Neural cell (in vitro differentiated cells): ENCODE results near the gene CNN1. TPM values are rescaled to one million over a fixed set of nuclear protein-coding genes. Genes with fewer than 3 reads are reported as not detected.

ENCODE experiments used
- H2AFZ ChIP-seq: fragments of 200-600, 300-800 bp; sonication (generic), shearing (Covaris generic); 2 replicates; pipeline ENCODE4 v1.6.0; 2014; ENCODE audit warnings: low read depth, mild to moderate bottlenecking, antibody characterized with exemption, low read length, moderate library complexity
- H3F3A ChIP-seq: fragments of 200-600 bp; shearing (Covaris generic); 2 replicates; pipeline ENCODE4 v1.6.1; 2016; ENCODE audit warnings: mild to moderate bottlenecking, moderate library complexity, mixed read lengths, antibody characterized with exemption, low read length; ENCODE audit not compliant: insufficient read depth, poor library complexity, severe bottlenecking
- H3K27ac ChIP-seq: fragments of 200-600, 300-800 bp; sonication (generic), shearing (Covaris generic); 2 replicates; pipeline ENCODE4 v1.5.1; 2014; ENCODE audit warnings: mild to moderate bottlenecking, low read length, moderate library complexity
- H3K27me3 ChIP-seq: fragments of 300-800, 200-600 bp; sonication (generic), shearing (Covaris generic); 2 replicates; pipeline ENCODE4 v1.6.0; 2014; ENCODE audit warnings: mild to moderate bottlenecking, low read depth, low read length, moderate library complexity; ENCODE audit not compliant: insufficient read depth
- H3K36me3 ChIP-seq: fragments of 300-800, 200-600 bp; sonication (generic), shearing (Covaris generic); 2 replicates; pipeline ENCODE4 v1.5.1; 2014; ENCODE audit warnings: mild to moderate bottlenecking, antibody characterized with exemption, low read length, moderate library complexity; ENCODE audit not compliant: insufficient read depth
- H3K4me2 ChIP-seq: fragments of 300-800, 200-600 bp; sonication (generic), shearing (Covaris generic); 2 replicates; pipeline ENCODE4 v1.6.0; 2014; ENCODE audit warnings: mild to moderate bottlenecking, low read length
- H3K4me3 ChIP-seq: fragments of 300-800, 200-600 bp; sonication (generic), shearing (Covaris generic); 2 replicates; pipeline ENCODE4 v1.5.1; 2014; ENCODE audit warnings: mild to moderate bottlenecking, low read length, moderate library complexity
- H3K79me2 ChIP-seq: fragments of 200-600 bp; shearing (Covaris generic); replicated peaks from 2 replicates; pipeline ENCODE4 v1.6.0; 2014; ENCODE audit warnings: mild to moderate bottlenecking, low read length, moderate library complexity; ENCODE audit not compliant: insufficient read depth
- H3K9ac ChIP-seq: fragments of 300-800, 200-600 bp; sonication (generic), shearing (Covaris generic); 2 replicates; pipeline ENCODE4 v1.6.1; 2016; ENCODE audit warnings: mild to moderate bottlenecking, low read length, mixed read lengths
- H3K9me2 ChIP-seq: fragments of 200-600 bp; shearing (Covaris generic); 2 replicates; pipeline ENCODE4 v1.6.1; 2016; ENCODE audit warnings: mild to moderate bottlenecking, low read length, mixed read lengths; ENCODE audit not compliant: insufficient read depth
- H3K9me3 ChIP-seq: fragments of 200-600, 300-800 bp; sonication (generic), shearing (Covaris generic); 2 replicates; pipeline ENCODE4 v1.6.1; 2016; ENCODE audit warnings: mild to moderate bottlenecking, mixed run types, low read length, moderate library complexity, mixed read lengths
- H4K20me1 ChIP-seq: fragments of 200-600 bp; shearing (Covaris generic); 2 replicates; pipeline ENCODE4 v1.6.1; 2016; ENCODE audit warnings: mild to moderate bottlenecking, mixed run types; ENCODE audit not compliant: insufficient read depth
- CTCF ChIP-seq: fragments of 450-650 bp; IDR thresholded peaks from 2 replicates; pipeline ENCODE4 v1.5.1; 2014; ENCODE audit warnings: antibody characterized with exemption, mild to moderate bottlenecking, moderate library complexity; ENCODE audit not compliant: poor library complexity, severe bottlenecking
- EP300 ChIP-seq: fragments of 450-650 bp; conservative IDR thresholded peaks from 2 replicates; pipeline ENCODE4 v1.6.1; 2014; ENCODE audit warnings: antibody characterized with exemption, mild to moderate bottlenecking, moderate library complexity; ENCODE audit not compliant: poor library complexity, severe bottlenecking
- EZH2 ChIP-seq: fragments of 200-600, 300-800 bp; shearing (Covaris generic), sonication (generic); IDR thresholded peaks from 2 replicates; pipeline ENCODE4 v1.6.1; 2014; ENCODE audit warnings: antibody characterized with exemption, low read length, borderline replicate concordance, mild to moderate bottlenecking; ENCODE audit not compliant: insufficient read depth, poor library complexity, severe bottlenecking
- MXI1 ChIP-seq: fragments of 450-650 bp; conservative IDR thresholded peaks from 2 replicates; pipeline ENCODE4 v1.6.1; 2014; ENCODE audit warnings: antibody characterized with exemption, mild to moderate bottlenecking; ENCODE audit not compliant: poor library complexity, severe bottlenecking
- POLR2AphosphoS5 ChIP-seq: IDR thresholded peaks from 2 replicates; pipeline ENCODE4 v1.6.1; 2012
- RAD21 ChIP-seq: fragments of 450-650 bp; conservative IDR thresholded peaks from 2 replicates; pipeline ENCODE4 v1.6.1; 2014; ENCODE audit warnings: antibody characterized with exemption, mild to moderate bottlenecking, moderate library complexity
- REST ChIP-seq: IDR thresholded peaks from 2 replicates; pipeline ENCODE4 v1.6.1; 2012; ENCODE audit warnings: borderline replicate concordance
- SMC3 ChIP-seq: fragments of 450-650 bp; conservative IDR thresholded peaks from 2 replicates; pipeline ENCODE4 v1.6.1; 2014; ENCODE audit warnings: antibody characterized with exemption, mild to moderate bottlenecking, moderate library complexity; ENCODE audit not compliant: poor library complexity
- TAF1 ChIP-seq: IDR thresholded peaks from 2 replicates; pipeline ENCODE4 v1.6.1; 2012; ENCODE audit warnings: low read depth
- polyA plus RNA-seq: library from polyadenylated mRNA; depleted of rRNA; stranded (reverse); fragments of >200 nt; gene quantifications from 2 replicates; pipeline ENCODE4 v1.2.3, GENCODE V29; 2014

CNN1 gene
- polyA plus RNA-seq, 1 donor from 2014 or later, result not detected

GRCh38 chr19:11519138-11519537 lies 19.5 kb upstream of the CNN1 start:
- no peaks in the 10 kb centered on the region for H3K27me3 ChIP-seq
- no peaks in the 10 kb centered on the region for H3K79me2 ChIP-seq
- no peaks in the 10 kb centered on the region for H3K9me2 ChIP-seq
- H3K36me3 ChIP-seq, result no peaks in the 10 kb centered on the region
- no peak overlapping the region for H3K4me3 ChIP-seq
- TF ChIP-seq MXI1 (no peak), EP300 (no peak), TAF1 (no peak), RAD21 (no peak), CTCF (no peak), POLR2AphosphoS5 (no peak), REST (no peak), SMC3 (no peak), EZH2 (no peak)
- H3K9me3 ChIP-seq, result no peaks in the 10 kb centered on the region
- H3K27ac ChIP-seq, result no peak overlapping the region
- H3K9ac ChIP-seq, result no peak overlapping the region
- no peak overlapping the region for H3K4me2 ChIP-seq
- H4K20me1 ChIP-seq, result no peaks in the 10 kb centered on the region
- H3F3A ChIP-seq, result no peaks in the 10 kb centered on the region
- H2AFZ ChIP-seq, result no peak overlapping the region

- no peak for TF ChIP-seq EZH2
- TF ChIP-seq REST, result peak; percentile 55
- TF ChIP-seq RAD21, result no peak
- TF ChIP-seq MXI1, result peak; percentile 99
- TF ChIP-seq CTCF, result peak; percentile 8
- TF ChIP-seq EP300, result peak; percentile 53
- TF ChIP-seq SMC3, result no peak
- peak; percentile 37 for TF ChIP-seq TAF1
- TF ChIP-seq POLR2AphosphoS5, result peak; percentile 88
- H3K27ac ChIP-seq, result peak within 1 kb of the TSS; percentile 82
- H3K9me3 ChIP-seq, result no peaks in the 10 kb centered on the region
- H3K36me3 ChIP-seq, result no peaks in the 10 kb centered on the region
- H4K20me1 ChIP-seq, result no peaks in the 10 kb centered on the region
- peak within 1 kb of the TSS; percentile 92 for H3K4me2 ChIP-seq
- H3K27me3 ChIP-seq, result no peaks in the 10 kb centered on the region
- peak within 1 kb of the TSS; percentile 83 for H3K9ac ChIP-seq
- peak within 1 kb of the TSS; percentile 92 for H2AFZ ChIP-seq
- H3K79me2 ChIP-seq, result peaks cover 16% of the 10 kb centered on the region
- no peaks in the 10 kb centered on the region for H3K9me2 ChIP-seq
- H3F3A ChIP-seq, result no peaks in the 10 kb centered on the region
- peak within 1 kb of the TSS; percentile 85 for H3K4me3 ChIP-seq
Measured at GRCh38 chr19:11528551-11529341, 9.9 kb upstream of the CNN1 start, which contains the start of gene ECSIT. ECSIT (minus strand) TSS chr19:11529134; CDS start chr19:11519170, 9,964 bp downstream.
